Esophagus squamous epithelium (tissue), 4 donors: ENCODE measurements around the gene GP2.

Experiments
- CTCF ChIP-seq, 6 experiments: fragments of 450-650 bp in 4 of 6; fragments of 200-600 bp in 2 of 6; sonication (generic) in 2 of 6; IDR thresholded peaks; one replicate each; pipeline ENCODE4 v1.5.1; 2016 to 2019; ENCODE audit warnings: antibody characterized with exemption in 6 of 6, mild to moderate bottlenecking in 4 of 6, moderate library complexity in 4 of 6
- POLR2A ChIP-seq, 4 donors: fragments of 450-650 bp; IDR thresholded peaks; one replicate each; pipeline ENCODE4 v1.6.1; 2017; ENCODE audit warnings: antibody characterized with exemption in 4 of 4, mild to moderate bottlenecking in 4 of 4, moderate library complexity in 3 of 4

DNA sequence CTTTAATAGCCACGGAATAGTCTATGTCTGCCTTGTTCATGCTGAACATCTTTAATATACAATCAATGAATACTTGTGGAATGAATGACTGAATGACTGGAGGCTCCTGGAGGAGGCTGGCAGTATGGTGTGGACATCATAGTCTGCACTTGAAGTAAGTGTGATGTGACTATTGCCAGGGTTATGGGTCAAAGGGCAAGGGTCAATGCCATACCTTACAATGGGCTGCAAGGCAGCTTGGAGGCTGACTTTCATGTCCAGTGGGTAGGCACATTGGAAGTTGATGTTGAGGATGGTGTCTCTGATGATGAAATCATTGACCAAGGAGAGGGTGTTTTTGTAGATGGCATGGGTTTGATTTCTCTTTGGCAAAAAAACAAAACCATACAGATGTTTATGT is 7.9 kb downstream of the GP2 start:
- TF ChIP-seq CTCF (IDR thresholded peaks at IDR 0.05) (no peak), POLR2A (IDR thresholded peaks at IDR 0.05) (no peak)
